ENCODE measurements around the gene COLEC12.

- TF ChIP-seq CTCF (IDR thresholded peaks at IDR 0.05) (no peak), POLR2A (IDR thresholded peaks at IDR 0.05) (no peak)
These were observed 80.8 kb downstream of the COLEC12 start for GRCh38 chr18:419541-420175.
